BLaER1 treated with 17β-estradiol and CSF1 and Interleukin-3, amounts not matched to agents 10 nM and 100 nM (cell line): ENCODE data around the gene FBXW11.

Experiments used
- H3K27ac ChIP-seq, 11 experiments: shearing (Covaris generic); formaldehyde crosslinking; 2 replicates each; pipeline ENCODE4 v1.8.1; 2022
- H3K27me3 ChIP-seq, 11 experiments: shearing (Covaris generic); formaldehyde crosslinking; 2 replicates each; pipeline ENCODE4 v1.8.1; 2022
- H3K36me3 ChIP-seq, 11 experiments: shearing (Covaris generic); formaldehyde crosslinking; 2 replicates each; pipeline ENCODE4 v1.8.1; 2022
- H3K4me1 ChIP-seq, 10 experiments: shearing (Covaris generic); formaldehyde crosslinking; 2 replicates each; pipeline ENCODE4 v1.8.1; 2022
- H3K4me2 ChIP-seq, 11 experiments: shearing (Covaris generic); formaldehyde crosslinking; 2 replicates each; pipeline ENCODE4 v1.8.1; 2022
- H3K4me3 ChIP-seq, 10 experiments: shearing (Covaris generic); formaldehyde crosslinking; 2 replicates each; pipeline ENCODE4 v1.8.1; 2022
- H3K9ac ChIP-seq, 11 experiments: shearing (Covaris generic); formaldehyde crosslinking; 2 replicates each; pipeline ENCODE4 v1.8.1; 2022
- H3K9me3 ChIP-seq, 11 experiments: shearing (Covaris generic); formaldehyde crosslinking; replicated peaks in 1 of 11; 2 replicates each; pipeline ENCODE4 v1.8.1; 2022
- H4K20me1 ChIP-seq, 11 experiments: shearing (Covaris generic); formaldehyde crosslinking; 2 replicates each; pipeline ENCODE4 v1.8.1; 2022
- Cebpa-rat ChIP-seq, 11 experiments: shearing (Covaris generic); IDR thresholded peaks; 2 replicates each; pipeline ENCODE4 v1.8.1; 2022

FBXW11 gene

DNA sequence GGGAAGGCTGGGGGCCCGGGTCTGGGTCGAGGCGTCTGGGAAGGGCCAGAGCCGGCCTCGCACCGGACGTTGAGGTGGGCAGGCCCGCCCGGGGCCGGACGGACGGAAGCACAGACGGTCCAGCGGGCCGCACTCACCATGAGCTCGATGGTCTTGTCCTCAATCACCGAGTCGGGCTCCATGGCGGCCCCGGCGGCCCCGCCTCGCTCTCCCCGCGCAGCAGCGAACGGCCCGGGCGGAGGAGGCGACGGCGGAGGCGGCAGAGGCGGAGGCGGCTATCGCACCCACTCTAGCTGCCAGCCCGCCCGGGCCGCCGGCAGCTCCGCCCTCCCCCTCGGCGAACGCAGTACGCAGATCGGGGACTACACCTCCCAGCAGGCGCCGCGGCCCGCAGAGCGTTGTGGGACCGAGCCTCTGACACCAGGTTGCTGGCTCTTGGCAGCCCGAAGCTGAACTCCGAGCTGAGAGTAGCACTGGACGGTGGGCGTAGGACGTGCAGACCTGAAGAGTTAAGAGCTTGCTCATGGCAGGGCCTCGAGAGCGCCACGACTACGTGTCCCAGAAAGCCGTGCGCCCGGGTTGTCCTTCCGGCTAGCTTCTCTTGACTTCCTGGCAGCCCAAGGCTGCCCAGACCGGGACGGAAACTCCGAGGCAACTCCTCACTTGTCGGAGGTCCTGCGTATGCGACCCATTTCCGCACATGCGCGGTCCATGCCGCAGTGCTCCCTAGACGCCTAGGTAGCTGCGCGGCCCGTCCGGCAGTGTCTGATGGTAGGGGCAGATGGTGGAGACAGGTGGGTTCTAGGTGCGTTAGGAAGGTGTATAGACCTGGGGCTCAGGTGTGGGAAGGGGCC, at the start of gene FBXW11:
Gene FBXW11, minus strand, starts transcription at position 318 of the 854 bp plus-strand sequence. Its CDS starts 136 bp downstream, at position 182.
- peak within 1 kb of the TSS; percentile 94 to 98 (median 95) for H3K27ac ChIP-seq
- peaks cover 0 to 8% (median 0%) of the 10 kb centered on the region in 11 experiments; a peak in 6 of 22 replicates for H3K36me3 ChIP-seq
- no peak for TF ChIP-seq Cebpa-rat (IDR thresholded peaks at IDR 0.05)
- peak within 1 kb of the TSS; percentile 83 to 99 (median 95) for H3K4me2 ChIP-seq
- H3K9me3 ChIP-seq, result no peaks in the 10 kb centered on the region
- H3K27me3 ChIP-seq, result no peaks in the 10 kb centered on the region
- peak within 1 kb of the TSS; percentile 89 to 99 (median 98) for H3K4me3 ChIP-seq
- H4K20me1 ChIP-seq, result peaks cover 16 to 47% (median 33%) of the 10 kb centered on the region in 11 experiments; a peak in 20 of 22 replicates
- peak within 1 kb of the TSS; percentile 92 to 99 (median 96) for H3K9ac ChIP-seq
- peaks cover 44 to 51% (median 47%) of the 10 kb centered on the region in 10 experiments for H3K4me1 ChIP-seq

DNA sequence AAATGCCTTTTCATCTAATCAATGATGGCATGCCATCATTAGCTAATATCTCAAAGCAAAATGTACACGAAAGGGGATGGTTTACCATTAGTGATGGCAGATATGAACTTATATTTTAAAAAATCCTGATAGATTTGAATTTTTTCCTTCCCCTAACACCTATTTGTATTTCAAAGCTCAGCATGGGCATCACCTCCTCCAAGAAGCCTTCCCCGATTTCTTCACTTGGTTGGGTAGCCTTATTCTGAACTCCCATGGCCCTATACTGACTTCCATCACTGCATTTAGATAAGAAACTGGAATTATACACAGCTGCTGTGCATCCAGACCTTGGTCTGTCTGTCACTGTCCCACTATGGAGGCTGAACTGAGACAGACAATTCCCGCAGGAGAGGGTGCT, 49.6 kb upstream of the FBXW11 start:
- Histone ChIP-seq H3K36me3 (peaks cover 95 to 100% (median 98%) of the 10 kb centered on the region in 11 experiments), H3K27me3 (no peaks in the 10 kb centered on the region), H3K9ac (no peak overlapping the region), H3K4me1 (peaks cover 0 to 7% (median 0%) of the 10 kb centered on the region in 10 experiments; a peak in 1 of 20 replicates), H3K27ac (no peak overlapping the region), H3K4me2 (no peak overlapping the region), H3K4me3 (no peak overlapping the region), H4K20me1 (peaks cover 0 to 96% (median 15%) of the 10 kb centered on the region in 11 experiments; a peak in 11 of 22 replicates), H3K9me3 (no peaks in the 10 kb centered on the region)
- no peak for TF ChIP-seq Cebpa-rat (IDR thresholded peaks at IDR 0.05)

DNA sequence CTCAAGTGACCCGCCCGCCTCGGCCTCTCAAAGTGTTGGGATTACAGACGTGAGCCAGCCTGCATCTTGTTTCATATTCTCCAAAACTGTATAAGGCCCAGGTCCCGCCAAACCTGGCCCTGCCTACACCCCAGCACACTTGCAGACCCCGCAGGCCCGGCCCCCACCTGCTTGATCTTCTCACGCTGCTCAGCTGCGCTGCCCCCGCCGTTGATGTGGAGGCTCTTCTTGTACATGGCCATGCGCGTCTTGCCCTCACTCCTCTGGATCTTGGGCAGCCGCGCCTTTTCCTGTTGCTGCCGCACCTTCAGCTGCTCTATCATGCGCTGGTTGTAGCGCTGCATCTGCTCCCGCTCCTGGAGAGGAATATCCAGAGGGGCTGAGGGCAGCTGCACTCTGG, 49.0 kb upstream of the FBXW11 start:
- Histone ChIP-seq H3K4me1 (peaks cover 0 to 7% (median 0%) of the 10 kb centered on the region in 10 experiments; a peak in 3 of 20 replicates), H3K36me3 (peaks cover 95 to 100% (median 98%) of the 10 kb centered on the region in 11 experiments), H3K27me3 (no peaks in the 10 kb centered on the region), H3K9ac (no peak overlapping the region), H3K4me3 (no peak overlapping the region), H3K27ac (peak overlapping the region in 1 of 11 experiments; percentile 10; a peak in 1 of 22 replicates), H4K20me1 (peaks cover 0 to 96% (median 14%) of the 10 kb centered on the region in 11 experiments; a peak in 11 of 22 replicates), H3K4me2 (no peak overlapping the region), H3K9me3 (no peaks in the 10 kb centered on the region)
- no peak for TF ChIP-seq Cebpa-rat (IDR thresholded peaks at IDR 0.05)

- H3K4me2 ChIP-seq, result no peak overlapping the region
- no peak overlapping the region; a peak in 2 of 22 replicates for H3K27ac ChIP-seq
- H3K4me1 ChIP-seq, result peaks cover 0 to 13% (median 2%) of the 10 kb centered on the region in 10 experiments; a peak in 9 of 20 replicates
- peaks cover 0 to 96% (median 8%) of the 10 kb centered on the region in 11 experiments; a peak in 11 of 22 replicates for H4K20me1 ChIP-seq
- no peaks in the 10 kb centered on the region for H3K27me3 ChIP-seq
- TF ChIP-seq Cebpa-rat (IDR thresholded peaks at IDR 0.05), result no peak
- H3K9me3 ChIP-seq, result no peaks in the 10 kb centered on the region
- no peak overlapping the region for H3K4me3 ChIP-seq
- H3K36me3 ChIP-seq, result peaks cover 95 to 100% (median 98%) of the 10 kb centered on the region in 11 experiments
- H3K9ac ChIP-seq, result 0 out of 22 replicates have a peak overlapping the region, but pooled peaks of 1 of the 11 experiments have one; percentile 4
Measured at GRCh38 chr5:172054611-172055153, 48.2 kb upstream of the FBXW11 start.

DNA sequence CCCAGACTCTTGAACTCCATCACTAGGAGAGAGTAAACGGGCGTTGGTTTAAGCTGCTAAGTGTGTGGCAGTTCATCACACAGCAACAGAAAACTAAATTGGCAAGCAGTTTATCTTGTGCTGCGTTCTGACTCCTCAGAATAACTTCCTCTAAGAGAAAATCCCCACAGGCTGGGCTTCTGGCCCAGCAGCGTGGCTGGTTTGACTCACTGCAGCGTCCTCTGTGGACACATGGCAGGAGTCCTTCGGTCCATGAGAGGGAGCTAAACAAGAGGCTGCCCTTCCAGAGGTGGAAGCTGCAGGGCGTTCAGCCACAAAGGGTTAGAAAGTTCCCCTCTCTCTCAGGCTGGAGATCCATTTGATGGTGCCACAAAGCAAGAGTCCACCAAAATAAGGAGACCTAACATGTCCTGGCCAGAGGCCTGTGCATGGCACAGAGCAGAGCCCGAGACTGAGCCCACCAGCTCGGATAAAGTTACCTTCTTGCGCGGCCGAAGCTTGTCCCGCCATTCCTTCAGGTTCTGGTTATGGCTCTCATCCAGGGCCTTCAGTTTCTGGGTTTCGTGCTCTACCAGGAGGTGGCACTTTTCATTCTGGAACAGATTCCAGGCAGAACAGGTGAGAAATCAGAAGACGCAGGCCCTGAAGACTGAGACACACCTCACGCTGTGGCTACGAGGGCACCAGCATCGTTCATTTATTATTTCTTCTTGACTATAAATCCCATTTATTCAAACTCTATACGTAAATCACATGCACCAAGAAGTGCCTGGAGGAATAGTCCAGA, 46.2 kb upstream of the FBXW11 start:
- Histone ChIP-seq H3K36me3 (peaks cover 97 to 100% (median 98%) of the 10 kb centered on the region in 11 experiments), H3K9ac (no peak overlapping the region), H3K4me3 (no peak overlapping the region), H3K9me3 (no peaks in the 10 kb centered on the region), H3K27me3 (no peaks in the 10 kb centered on the region), H3K4me1 (peaks cover 9 to 33% (median 15%) of the 10 kb centered on the region in 10 experiments), H4K20me1 (peaks cover 0 to 96% (median 7%) of the 10 kb centered on the region in 11 experiments; a peak in 11 of 22 replicates), H3K4me2 (no peak overlapping the region), H3K27ac (no peak overlapping the region)
- TF ChIP-seq Cebpa-rat (IDR thresholded peaks at IDR 0.05), result no peak

DNA sequence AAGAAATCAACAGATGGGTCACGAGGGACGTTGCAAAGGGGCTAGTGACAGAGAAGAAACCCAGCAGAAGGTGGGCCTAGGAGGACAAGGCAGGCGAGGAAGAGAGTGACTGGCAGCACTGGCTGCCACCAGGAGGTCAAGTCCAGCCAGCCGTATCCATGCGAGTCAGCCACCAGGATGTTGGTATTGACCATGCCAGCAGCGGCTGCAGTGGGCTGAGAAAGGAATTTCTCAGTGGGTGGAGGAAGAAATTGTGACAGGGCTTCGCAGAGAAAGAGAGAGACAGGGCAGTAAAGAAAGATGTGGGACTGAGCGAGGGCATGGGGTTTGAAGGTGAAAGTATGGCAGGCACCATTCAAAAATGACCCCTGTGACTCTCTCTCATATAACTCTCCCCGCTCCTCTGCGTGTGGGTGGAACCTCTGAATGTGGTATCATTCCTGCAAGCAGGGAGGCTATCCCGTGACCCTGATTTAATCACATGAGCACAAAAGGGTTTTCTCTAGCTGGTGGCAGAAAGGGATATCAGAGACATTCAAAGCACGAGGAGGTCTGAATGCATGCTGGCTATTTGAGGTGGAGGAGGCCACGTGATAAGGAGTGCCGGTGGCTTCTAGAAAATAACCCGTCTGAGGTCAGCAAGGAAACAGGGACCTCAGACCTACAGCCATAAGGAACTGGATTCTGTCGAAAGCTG, 45.4 kb upstream of the FBXW11 start:
- peaks cover 17 to 42% (median 23%) of the 10 kb centered on the region in 10 experiments for H3K4me1 ChIP-seq
- no peaks in the 10 kb centered on the region for H3K27me3 ChIP-seq
- peaks cover 0 to 96% (median 0%) of the 10 kb centered on the region in 11 experiments; a peak in 10 of 22 replicates for H4K20me1 ChIP-seq
- no peak overlapping the region for H3K4me3 ChIP-seq
- TF ChIP-seq Cebpa-rat (IDR thresholded peaks at IDR 0.05), result no peak
- H3K4me2 ChIP-seq, result no peak overlapping the region
- no peaks in the 10 kb centered on the region for H3K9me3 ChIP-seq
- peaks cover 97 to 100% (median 98%) of the 10 kb centered on the region in 11 experiments for H3K36me3 ChIP-seq
- H3K27ac ChIP-seq, result no peak overlapping the region
- H3K9ac ChIP-seq, result no peak overlapping the region

DNA sequence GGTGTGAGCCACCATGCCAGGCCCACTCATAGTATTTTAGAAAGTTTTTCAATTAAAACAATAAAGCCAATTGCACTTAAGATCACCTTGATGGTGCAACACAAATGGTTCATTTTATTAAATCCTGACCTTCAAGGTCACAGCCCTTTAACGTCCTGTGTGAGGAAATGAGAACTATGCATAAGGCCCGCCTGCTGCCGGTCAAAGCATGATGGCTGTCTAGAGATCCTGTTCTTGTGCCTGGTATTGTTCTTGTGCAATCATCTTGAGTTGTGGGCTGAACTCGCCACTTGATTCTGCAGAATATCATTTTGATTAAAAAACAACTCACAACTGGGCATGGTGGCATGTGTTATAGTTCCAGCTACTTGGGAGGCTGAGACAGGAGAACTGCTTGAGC, 43.6 kb upstream of the FBXW11 start:
- peak in 1 of 11 experiments; percentile 61; a peak in 1 of 22 replicates for TF ChIP-seq Cebpa-rat (IDR thresholded peaks at IDR 0.05)
- Histone ChIP-seq H4K20me1 (peaks cover 0 to 99% (median 3%) of the 10 kb centered on the region in 11 experiments; a peak in 10 of 22 replicates), H3K27me3 (no peaks in the 10 kb centered on the region), H3K4me1 (peaks cover 35 to 59% (median 40%) of the 10 kb centered on the region in 10 experiments), H3K27ac (no peak overlapping the region), H3K9ac (no peak overlapping the region), H3K4me3 (no peak overlapping the region), H3K9me3 (no peaks in the 10 kb centered on the region), H3K4me2 (0 out of 22 replicates have a peak overlapping the region, but pooled peaks of 1 of the 11 experiments have one; percentile 60), H3K36me3 (peaks cover 87 to 98% (median 89%) of the 10 kb centered on the region in 11 experiments)
